HG03280 (cell line): ENCODE measurements around the gene FAM163A.
"Not testable (repeated sequence)": the region's sequence is repeated elsewhere in the genome, so short reads cannot be mapped to it uniquely, and the experiment has no call there.

Source experiments
- ATAC-seq: cut with Tn5 transposase; IDR thresholded peaks from one replicate; pipeline ENCODE4 v1.9.1; 2021; ENCODE audit warnings: mild to moderate bottlenecking, moderate library complexity; ENCODE audit not compliant: unreplicated experiment

Gene FAM163A

GRCh38 chr1:179742717-179743678 is at the start of gene FAM163A:
FAM163A (plus strand) TSS chr1:179743291; CDS start chr1:179813098, 69,807 bp downstream.
- no peak for ATAC-seq

- ATAC-seq: not testable (repeated sequence)
Measured at GRCh38 chr1:179694530-179694929, 48.6 kb upstream of the FAM163A start.

- no peak for ATAC-seq
Measured at GRCh38 chr1:179702946-179703539, 40.0 kb upstream of the FAM163A start.

GRCh38 chr1:179706339-179706941 is 36.7 kb upstream of the FAM163A start:
- ATAC-seq: no peak

- no peak for ATAC-seq
Measured at GRCh38 chr1:179707406-179707805, 35.7 kb upstream of the FAM163A start.

- no peak for ATAC-seq
Measured at GRCh38 chr1:179708434-179709195, 34.5 kb upstream of the FAM163A start.

- ATAC-seq: peak; percentile 51
Measured at GRCh38 chr1:179709841-179710329, 33.2 kb upstream of the FAM163A start.

- no peak for ATAC-seq
Measured at GRCh38 chr1:179714159-179714558, 28.9 kb upstream of the FAM163A start.

GRCh38 chr1:179714623-179715022 is 28.5 kb upstream of the FAM163A start:
- no peak for ATAC-seq

GRCh38 chr1:179719272-179719671 is 23.8 kb upstream of the FAM163A start:
- no peak for ATAC-seq

- ATAC-seq: no peak
Measured at GRCh38 chr1:179728271-179728670, 14.8 kb upstream of the FAM163A start.

GRCh38 chr1:179729881-179730280 is 13.2 kb upstream of the FAM163A start:
- no peak for ATAC-seq

- ATAC-seq: no peak
Measured at GRCh38 chr1:179731643-179732042, 11.4 kb upstream of the FAM163A start.

GRCh38 chr1:179742291-179742690 is 800 bp upstream of the FAM163A start:
- no peak for ATAC-seq

- ATAC-seq: no peak
Measured at GRCh38 chr1:179743679-179744400, 749 bp downstream of the FAM163A start.

GRCh38 chr1:179744401-179745130 is 1.5 kb downstream of the FAM163A start:
- no peak for ATAC-seq

GRCh38 chr1:179745131-179745611 is 2.1 kb downstream of the FAM163A start:
- ATAC-seq: no peak

GRCh38 chr1:179745743-179746142 is 2.7 kb downstream of the FAM163A start:
- no peak for ATAC-seq

GRCh38 chr1:179747611-179748010 is 4.5 kb downstream of the FAM163A start:
- no peak for ATAC-seq
